IMR-90 (cell line): ENCODE data around the gene ZSCAN16. TPM values are rescaled to one million over a fixed set of nuclear protein-coding genes. Genes with fewer than 3 reads are reported as not detected.

Experiments used
- ATAC-seq: fragments of 200-7000 bp; cut with Tn5 transposase; 2 replicates; pipeline ENCODE4 v1.9.1; 2020; ENCODE audit warnings: low read depth, mild to moderate bottlenecking, moderate library complexity
- BruUV-seq: library from RNA; stranded (reverse); fragments of 400-500 nt; replicated peaks from 2 replicates; lab custom pipeline; 2021; lab: Mats Ljungman, UMichigan
- CTCF ChIA-PET: fragments of 300-600 bp; formaldehyde crosslinking; extraction: SDS; loops from one replicate; lab custom pipeline; 2021; ENCODE audit warnings: antibody characterized with exemption; lab: Yijun Ruan, JAX
- POLR2A ChIA-PET: fragments of 300-600 bp; sonication (Branson Sonifier 250); formaldehyde crosslinking; loops from one replicate; lab custom pipeline; 2022; ENCODE audit warnings: antibody characterized with exemption; ENCODE audit not compliant: unreplicated experiment; lab: Charles Lee
- DNase-seq: peaks from one replicate; pipeline ENCODE4 v3.0.0; 2013
- H2AFZ ChIP-seq: replicated peaks from 2 replicates; pipeline ENCODE3; 2013; ENCODE audit warnings: low read length, mild to moderate bottlenecking; ENCODE audit not compliant: poor library complexity
- H2AK5ac ChIP-seq: 2 replicates; pipeline ENCODE4 v1.6.1; 2013; ENCODE audit warnings: low read depth, low read length, inconsistent platforms
- H2AK9ac ChIP-seq: replicated peaks from 2 replicates; pipeline ENCODE3; 2013; ENCODE audit warnings: mild to moderate bottlenecking, low read depth, low read length, moderate library complexity; ENCODE audit not compliant: poor library complexity
- H2BK120ac ChIP-seq: 2 replicates; pipeline ENCODE4 v1.6.1; 2013; ENCODE audit warnings: low read depth, low read length, inconsistent platforms
- H2BK15ac ChIP-seq: 3 replicates; pipeline ENCODE4 v1.6.1; 2013; ENCODE audit warnings: low read depth, low read length, inconsistent platforms
- H2BK20ac ChIP-seq: 2 replicates; pipeline ENCODE4 v1.6.1; 2013; ENCODE audit warnings: low read depth, mild to moderate bottlenecking, inconsistent platforms, low read length, moderate library complexity
- H2BK5ac ChIP-seq: 2 replicates; pipeline ENCODE4 v1.6.1; 2013; ENCODE audit warnings: mild to moderate bottlenecking, low read depth, low read length, inconsistent platforms; ENCODE audit not compliant: poor library complexity, severe bottlenecking
- H3K14ac ChIP-seq: replicated peaks from 2 replicates; pipeline ENCODE4 v1.6.1; 2013; ENCODE audit warnings: low read depth, low read length, inconsistent platforms
- H3K18ac ChIP-seq: 2 replicates; pipeline ENCODE4 v1.6.1; 2013; ENCODE audit warnings: low read depth, low read length, control low read depth
- H3K23ac ChIP-seq: 2 replicates; pipeline ENCODE4 v1.6.1; 2013; ENCODE audit warnings: low read depth, low read length, inconsistent platforms
- H3K27ac ChIP-seq: 2 replicates; pipeline ENCODE4 v1.5.1; 2013; ENCODE audit warnings: mild to moderate bottlenecking, control low read depth, low read length; ENCODE audit not compliant: insufficient read depth
- H3K27me3 ChIP-seq: 2 replicates; pipeline ENCODE4 v1.6.1; 2013; ENCODE audit warnings: low read length; ENCODE audit not compliant: control insufficient read depth, insufficient read depth
- H3K36me3 ChIP-seq: 2 replicates; pipeline ENCODE4 v1.6.1; 2013; ENCODE audit warnings: low read length, mixed read lengths; ENCODE audit not compliant: control insufficient read depth, insufficient read depth
- H3K4ac ChIP-seq: 2 replicates; pipeline ENCODE4 v1.6.1; 2013; ENCODE audit warnings: low read depth, low read length, inconsistent platforms
- H3K4me1 ChIP-seq: 2 replicates; pipeline ENCODE4 v1.6.1; 2013; ENCODE audit warnings: low read length, mixed read lengths; ENCODE audit not compliant: control insufficient read depth, insufficient read depth
- H3K4me2 ChIP-seq: 2 replicates; pipeline ENCODE4 v1.6.1; 2013; ENCODE audit warnings: low read depth, mild to moderate bottlenecking, control low read depth, low read length, moderate library complexity
- H3K4me3 ChIP-seq: 2 replicates; pipeline ENCODE4 v1.5.1; 2013; ENCODE audit warnings: low read depth, mild to moderate bottlenecking, control low read depth, low read length, moderate library complexity; ENCODE audit not compliant: insufficient read depth
- H3K56ac ChIP-seq: 2 replicates; pipeline ENCODE4 v1.6.1; 2013; ENCODE audit warnings: low read length, inconsistent platforms; ENCODE audit not compliant: insufficient read depth; ENCODE audit errors: extremely low read depth
- H3K79me1 ChIP-seq, 2 experiments: 2 replicates each; pipeline ENCODE4 v1.6.1; 2013; ENCODE audit warnings: low read length in 2 of 2, inconsistent platforms in 1 of 2, low read depth in 1 of 2
- H3K9ac ChIP-seq: 2 replicates; pipeline ENCODE4 v1.6.1; 2013; ENCODE audit warnings: low read depth, low read length, control low read depth
- H3K9me1 ChIP-seq: 2 replicates; pipeline ENCODE4 v1.6.1; 2013; ENCODE audit warnings: low read length, inconsistent platforms; ENCODE audit not compliant: insufficient read depth
- H3K9me3 ChIP-seq: 2 replicates; pipeline ENCODE4 v1.6.1; 2013; ENCODE audit warnings: low read length; ENCODE audit not compliant: control insufficient read depth, insufficient read depth
- H4K20me1 ChIP-seq: 2 replicates; pipeline ENCODE4 v1.6.1; 2013; ENCODE audit warnings: low read length, inconsistent platforms; ENCODE audit not compliant: insufficient read depth
- H4K5ac ChIP-seq: 2 replicates; pipeline ENCODE4 v1.6.1; 2013; ENCODE audit warnings: mild to moderate bottlenecking, low read depth, low read length, control low read depth
- H4K8ac ChIP-seq, 2 experiments: 2 replicates each; pipeline ENCODE4 v1.6.1; 2013; ENCODE audit warnings: low read depth in 2 of 2, low read length in 2 of 2, control low read depth in 1 of 2, inconsistent platforms in 1 of 2
- H4K91ac ChIP-seq: 2 replicates; pipeline ENCODE4 v1.6.1; 2013; ENCODE audit warnings: low read depth, low read length, inconsistent platforms; ENCODE audit not compliant: insufficient read depth
- BHLHE40 ChIP-seq: fragments of 150-350 bp; IDR thresholded peaks from 2 replicates; pipeline ENCODE4 v1.6.1; 2016; ENCODE audit warnings: mild to moderate bottlenecking, low read depth, low read length
- CEBPB ChIP-seq: IDR thresholded peaks from 2 replicates; pipeline ENCODE4 v1.6.1; 2012; ENCODE audit warnings: low read depth, low read length, improper control_type of control experiment
- ELK1 ChIP-seq: fragments of 150-350 bp; IDR thresholded peaks from 2 replicates; pipeline ENCODE4 v1.6.1; 2016; ENCODE audit warnings: low read depth, mild to moderate bottlenecking, low read length, moderate library complexity, borderline replicate concordance
- FOS ChIP-seq: fragments of 150-350 bp; IDR thresholded peaks from 2 replicates; pipeline ENCODE4 v1.6.1; 2016; ENCODE audit warnings: low read depth, low read length
- MAFK ChIP-seq: IDR thresholded peaks from 2 replicates; pipeline ENCODE4 v1.6.1; 2012; ENCODE audit warnings: low read depth, low read length, improper control_type of control experiment
- MXI1 ChIP-seq: IDR thresholded peaks from 2 replicates; pipeline ENCODE4 v1.6.1; 2012; ENCODE audit warnings: low read depth, mild to moderate bottlenecking, low read length, moderate library complexity, borderline replicate concordance
- NFE2L2 ChIP-seq: fragments of 150-350 bp; IDR thresholded peaks from 2 replicates; pipeline ENCODE4 v1.6.1; 2016; ENCODE audit warnings: low read depth, mild to moderate bottlenecking, low read length
- POLR2A ChIP-seq: IDR thresholded peaks from 2 replicates; pipeline ENCODE4 v1.6.1; 2012; ENCODE audit warnings: mild to moderate bottlenecking, low read depth, low read length
- RCOR1 ChIP-seq: IDR thresholded peaks from 2 replicates; pipeline ENCODE4 v1.6.1; 2012; ENCODE audit warnings: mild to moderate bottlenecking, low read length, improper control_type of control experiment; ENCODE audit not compliant: insufficient replicate concordance
- RFX5 ChIP-seq: IDR thresholded peaks from 2 replicates; pipeline ENCODE4 v1.8.0; 2012; ENCODE audit warnings: low read depth, mild to moderate bottlenecking, low read length, moderate library complexity
- SMC3 ChIP-seq: fragments of 150-350 bp; IDR thresholded peaks from 2 replicates; pipeline ENCODE4 v1.6.1; 2016; ENCODE audit warnings: low read depth, mild to moderate bottlenecking, antibody characterized with exemption, low read length, moderate library complexity
- WGBS, 2 experiments: methylation state at CpG; one replicate each; pipeline versions ENCODE4 v1.1.5 to v1.1.7; 2013; ENCODE audit warnings: missing lambda C conversion rate in 2 of 2; ENCODE audit not compliant: insufficient read length in 1 of 2; ENCODE audit errors: extremely low coverage in 2 of 2; 5-methylcytosine and 5-hydroxymethylcytosine counted together
- dilution Hi-C: fragments of 300-500 bp; cut with HindIII; formaldehyde crosslinking; loops from one replicate; pipeline ENCODE4 v1.14.3; 2018; ENCODE audit warnings: low sequenced_read_pairs; ENCODE audit not compliant: unreplicated experiment
- in situ Hi-C: fragments of 300-500 bp; cut with MboI; formaldehyde crosslinking; loops from 3 replicates; pipeline ENCODE4 v1.14.3; 2019; ENCODE audit warnings: low sequenced_read_pairs, inconsistent platforms, mixed read lengths
- intact Hi-C: fragments of 100-400 bp; cut with micrococcal nuclease; formaldehyde crosslinking; loops from 2 replicates; pipeline ENCODE4 v1.10.0; 2022
- polyA plus RNA-seq, 3 experiments: library from polyadenylated mRNA; depleted of rRNA; stranded (reverse); fragments of >200 nt; gene quantifications; 2 replicates each; pipeline ENCODE4 v1.2.3, GENCODE V29; 2012; ENCODE audit warnings: low replicate concordance in 1 of 3
- total RNA-seq: library from RNA; depleted of rRNA; stranded (reverse); fragments of >200 nt; gene quantifications from 2 replicates; pipeline ENCODE4 v1.2.3, GENCODE V29; 2012

ZSCAN16 gene
- total and polyA plus RNA-seq, 2 of the 4 experiments (the other 2 are of a cell fraction), result 1.8 to 3.0 TPM

GRCh38 chr6:28160233-28160632 is 35.8 kb downstream of the ZSCAN16 start:
- ATAC-seq (no peak), DNase-seq (no peak)
- H3K9me3 ChIP-seq, result no peaks in the 10 kb centered on the region
- CTCF ChIA-PET, result no interaction called here
- H3K36me3 ChIP-seq, result peaks cover 2% of the 10 kb centered on the region; the same call in 1 of the 2 replicates
- no peak overlapping the region for H3K4ac ChIP-seq
- no peak overlapping the region for H4K91ac ChIP-seq
- WGBS, 2 experiments, result 100% methylated on average over 1 of the region's 2 CpGs; no CpG with 5 or more reads in 1 of the 2 experiments
- H2BK20ac ChIP-seq, result no peak overlapping the region
- dilution Hi-C loops (no loop called here), in situ Hi-C loops (no loop called here), intact Hi-C loops (loop anchor here (5.0 kb wide), 1 partner anchor 47 kb away; no protein-coding TSS in a partner anchor)
- H3K14ac ChIP-seq, result no peak overlapping the region
- no peak overlapping the region for H4K8ac ChIP-seq
- H3K4me3 ChIP-seq, result no peak overlapping the region
- no peaks in the 10 kb centered on the region for H3K4me1 ChIP-seq
- H2AFZ ChIP-seq, result no peak overlapping the region
- H3K9me1 ChIP-seq, result no peaks in the 10 kb centered on the region
- no peaks in the 10 kb centered on the region for H3K27me3 ChIP-seq
- no peaks in the 10 kb centered on the region for H4K20me1 ChIP-seq
- no peak overlapping the region for H3K23ac ChIP-seq
- H3K18ac ChIP-seq, result no peak overlapping the region
- H3K79me1 ChIP-seq, result peaks cover 0 to 6% of the 10 kb centered on the region in 2 experiments; a peak in 1 of 4 replicates
- H2BK5ac ChIP-seq, result no peak overlapping the region
- H3K9ac ChIP-seq, result no peak overlapping the region
- H3K27ac ChIP-seq, result no peak overlapping the region
- POLR2A ChIA-PET, result no interaction called here
- H2AK5ac ChIP-seq, result no peak overlapping the region
- H2AK9ac ChIP-seq, result no peak overlapping the region
- no TSS peak for BruUV-seq
- TF ChIP-seq BHLHE40 (no peak), MAFK (no peak), CEBPB (no peak), RCOR1 (no peak), NFE2L2 (no peak), FOS (no peak), MXI1 (no peak), SMC3 (no peak), ELK1 (no peak), POLR2A (no peak), RFX5 (no peak)
- no peak overlapping the region for H2BK15ac ChIP-seq
- H3K4me2 ChIP-seq, result no peak overlapping the region
- no peak overlapping the region for H3K56ac ChIP-seq
- no peak overlapping the region for H4K5ac ChIP-seq
- H2BK120ac ChIP-seq, result no peak overlapping the region
